ENCODE results near the gene ZNF365. TPM values are rescaled to one million over a fixed set of nuclear protein-coding genes. Genes with fewer than 3 reads are reported as not detected.
"Not testable (repeated sequence)": the region's sequence is repeated elsewhere in the genome, so short reads cannot be mapped to it uniquely, and the experiment has no call there.

The ZNF365 gene
- total RNA-seq, 1 donor from 2014 or later = 0.18 TPM

GRCh38 chr10:62376071-62377025, 2.2 kb downstream of the ZNF365 start:
- no peak for ATAC-seq
- DNase-seq (ENCODE audit: low spot score) = no peak
- intact Hi-C loops (cut with DNase I) = no loop called here

- no peak for DNase-seq (ENCODE audit: low spot score)
- intact Hi-C loops (cut with DNase I) = no loop called here
- ATAC-seq = no peak
These were observed 2.9 kb downstream of the ZNF365 start for GRCh38 chr10:62377026-62377415.

- intact Hi-C loops (cut with DNase I) = no loop called here
- no peak for DNase-seq (ENCODE audit: low spot score)
- ATAC-seq = no peak
These were observed 3.8 kb downstream of the ZNF365 start for GRCh38 chr10:62377966-62378365.

- intact Hi-C loops (cut with DNase I); ATAC-seq; DNase-seq (ENCODE audit: low spot score): not testable (repeated sequence)
These were observed 4.7 kb downstream of the ZNF365 start for GRCh38 chr10:62378877-62379276.

GRCh38 chr10:62379394-62379793, 5.2 kb downstream of the ZNF365 start:
- no peak for ATAC-seq
- DNase-seq (ENCODE audit: low spot score) = no peak
- intact Hi-C loops (cut with DNase I) = no loop called here

GRCh38 chr10:62380016-62380415, 5.8 kb downstream of the ZNF365 start:
- DNase-seq (ENCODE audit: low spot score) (no peak), ATAC-seq (no peak)
- intact Hi-C loops (cut with DNase I) = no loop called here

GRCh38 chr10:62381385-62382102, 7.4 kb downstream of the ZNF365 start:
- DNase-seq (ENCODE audit: low spot score) = no peak
- intact Hi-C loops (cut with DNase I) = no loop called here
- ATAC-seq = no peak

GRCh38 chr10:62382831-62383230, 8.7 kb downstream of the ZNF365 start:
- intact Hi-C loops (cut with DNase I) = no loop called here
- ATAC-seq (no peak), DNase-seq (ENCODE audit: low spot score) (no peak)

- DNase-seq (ENCODE audit: low spot score) (no peak), ATAC-seq (no peak)
- intact Hi-C loops (cut with DNase I) = no loop called here
These were observed 9.9 kb downstream of the ZNF365 start for GRCh38 chr10:62384057-62384446.

GRCh38 chr10:62384447-62385081, 10.4 kb downstream of the ZNF365 start:
- ATAC-seq (no peak), DNase-seq (ENCODE audit: low spot score) (no peak)
- intact Hi-C loops (cut with DNase I) = no loop called here

GRCh38 chr10:62386356-62387320, 12.5 kb downstream of the ZNF365 start:
- intact Hi-C loops (cut with DNase I) = no loop called here
- ATAC-seq (no peak), DNase-seq (ENCODE audit: low spot score) (no peak)

- DNase-seq (ENCODE audit: low spot score) = no peak
- intact Hi-C loops (cut with DNase I) = no loop called here
- ATAC-seq = no peak
These were observed 14.2 kb downstream of the ZNF365 start for GRCh38 chr10:62388328-62388727.

- intact Hi-C loops (cut with DNase I) = no loop called here
- DNase-seq (ENCODE audit: low spot score) = no peak
- no peak for ATAC-seq
These were observed 16.5 kb downstream of the ZNF365 start for GRCh38 chr10:62390497-62391176.

GRCh38 chr10:62393237-62393636, 19.1 kb downstream of the ZNF365 start:
- DNase-seq (ENCODE audit: low spot score) (no peak), ATAC-seq (no peak)
- intact Hi-C loops (cut with DNase I) = no loop called here

GRCh38 chr10:62394556-62395018, 20.4 kb downstream of the ZNF365 start:
- DNase-seq (ENCODE audit: low spot score) (no peak), ATAC-seq (no peak)
- intact Hi-C loops (cut with DNase I) = no loop called here

- intact Hi-C loops (cut with DNase I) = no loop called here
- DNase-seq (ENCODE audit: low spot score) (no peak), ATAC-seq (no peak)
These were observed 21.7 kb downstream of the ZNF365 start for GRCh38 chr10:62395892-62396291.

GRCh38 chr10:62396864-62397263, 22.7 kb downstream of the ZNF365 start:
- ATAC-seq (no peak), DNase-seq (ENCODE audit: low spot score) (no peak)
- intact Hi-C loops (cut with DNase I) = no loop called here

- DNase-seq (ENCODE audit: low spot score) = no peak
- intact Hi-C loops (cut with DNase I) = no loop called here
- ATAC-seq = no peak
These were observed 25.0 kb downstream of the ZNF365 start for GRCh38 chr10:62399211-62399610.
